Activated T-cell treated with anti-CD3 and anti-CD28 coated beads, Interleukin-2, amount 50 U/mL, for 4 hours (primary cell): ENCODE data around the gene WDR53. TPM values are rescaled to one million over a fixed set of nuclear protein-coding genes. Genes with fewer than 3 reads are reported as not detected.
A peak's percentile ranks its signal among the peaks of the same experiment; 100 is the strongest.
"Not testable (repeated sequence)": the region's sequence is repeated elsewhere in the genome, so short reads cannot be mapped to it uniquely, and the experiment has no call there.

Source experiments
- ATAC-seq, 2 donors: fragments of 200-7000 bp; cut with Tn5 transposase; one replicate each; pipeline ENCODE4 v1.10.0; 2021
- DNase-seq: peaks from one replicate; pipeline ENCODE4 v3.0.0-alpha.2; 2020
- H3K27me3 Mint-ChIP-seq: one replicate; pipeline ENCODE4 v1.8.0; 2021; ENCODE audit warnings: low read depth, mixed read lengths
- H3K36me3 Mint-ChIP-seq: one replicate; pipeline ENCODE4 v1.8.0; 2022; ENCODE audit warnings: mixed read lengths; ENCODE audit not compliant: insufficient read depth
- H3K4me1 Mint-ChIP-seq: one replicate; pipeline ENCODE4 v1.8.0; 2021; ENCODE audit warnings: low read depth, mixed read lengths
- H3K4me3 Mint-ChIP-seq: one replicate; pipeline ENCODE4 v1.8.0; 2021; ENCODE audit warnings: mild to moderate bottlenecking, moderate library complexity, mixed read lengths
- H3K9me3 Mint-ChIP-seq: one replicate; pipeline ENCODE4 v1.8.0; 2021; ENCODE audit warnings: mixed read lengths
- total RNA-seq, 3 donors: library from RNA; stranded (reverse); gene quantifications; one replicate each; pipeline ENCODE4 v1.2.1, GENCODE V29; 2021

The WDR53 gene
- total RNA-seq, 3 donors from 2014 or later, result 21.5 to 27.1 (median 22.9) TPM

DNA sequence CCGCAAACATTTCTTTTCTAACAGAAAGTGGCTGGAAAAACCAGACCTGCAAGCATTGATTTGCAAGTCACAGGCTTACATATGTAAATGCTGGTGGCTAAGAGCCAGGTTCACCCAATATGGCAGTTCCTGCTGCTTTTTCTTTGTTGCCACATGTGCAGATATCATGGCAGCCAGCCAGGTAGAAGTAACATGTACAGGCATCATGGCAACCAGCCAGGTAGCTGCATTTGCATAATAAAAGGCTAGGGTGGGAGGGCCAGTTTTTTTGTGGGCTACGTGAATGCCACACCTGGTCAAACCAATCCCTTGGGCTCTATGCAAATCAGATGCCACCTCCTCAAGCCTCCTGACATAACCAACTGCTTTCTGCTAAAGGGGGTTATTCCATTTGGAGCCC, 50.4 kb downstream of the WDR53 start:
- Mint-ChIP-seq H3K27me3 (no peaks in the 10 kb centered on the region), H3K4me1 (no peaks in the 10 kb centered on the region), H3K4me3 (no peak overlapping the region), H3K9me3 (peaks cover 36% of the 10 kb centered on the region), H3K36me3 (peaks cover 2% of the 10 kb centered on the region)
- no peak for DNase-seq
- ATAC-seq, result no peak

DNA sequence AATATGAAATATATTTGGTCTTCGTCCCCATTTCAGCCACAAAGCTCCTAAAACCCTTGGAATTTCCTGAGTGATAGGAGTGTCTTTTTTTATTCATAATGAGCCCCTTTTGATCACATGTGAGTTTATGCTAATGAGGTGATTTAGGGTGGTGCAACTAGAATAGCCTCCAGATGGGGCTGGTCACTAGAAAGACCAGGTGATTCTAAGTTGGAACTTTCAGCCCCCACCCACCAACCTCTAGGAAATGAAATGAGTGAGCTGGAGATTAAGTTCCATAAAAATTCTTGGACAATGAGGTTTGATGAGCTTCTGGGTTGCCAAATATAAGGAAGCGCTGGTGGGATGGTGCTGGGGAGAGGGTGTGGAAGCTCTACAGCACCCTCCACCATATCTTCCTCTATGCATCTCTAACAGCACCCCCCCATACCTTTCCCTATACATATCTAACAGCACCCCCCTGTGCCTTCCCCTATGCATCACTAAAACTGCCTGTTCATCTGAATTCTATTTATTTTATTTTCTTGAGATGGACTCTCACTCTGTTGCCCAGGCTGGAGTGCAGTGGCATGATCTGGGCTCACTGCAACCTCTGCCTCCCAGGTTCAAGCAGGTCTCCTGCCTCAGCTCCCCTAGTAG, 51.1 kb downstream of the WDR53 start:
- H3K27me3 Mint-ChIP-seq, result no peaks in the 10 kb centered on the region

DNA sequence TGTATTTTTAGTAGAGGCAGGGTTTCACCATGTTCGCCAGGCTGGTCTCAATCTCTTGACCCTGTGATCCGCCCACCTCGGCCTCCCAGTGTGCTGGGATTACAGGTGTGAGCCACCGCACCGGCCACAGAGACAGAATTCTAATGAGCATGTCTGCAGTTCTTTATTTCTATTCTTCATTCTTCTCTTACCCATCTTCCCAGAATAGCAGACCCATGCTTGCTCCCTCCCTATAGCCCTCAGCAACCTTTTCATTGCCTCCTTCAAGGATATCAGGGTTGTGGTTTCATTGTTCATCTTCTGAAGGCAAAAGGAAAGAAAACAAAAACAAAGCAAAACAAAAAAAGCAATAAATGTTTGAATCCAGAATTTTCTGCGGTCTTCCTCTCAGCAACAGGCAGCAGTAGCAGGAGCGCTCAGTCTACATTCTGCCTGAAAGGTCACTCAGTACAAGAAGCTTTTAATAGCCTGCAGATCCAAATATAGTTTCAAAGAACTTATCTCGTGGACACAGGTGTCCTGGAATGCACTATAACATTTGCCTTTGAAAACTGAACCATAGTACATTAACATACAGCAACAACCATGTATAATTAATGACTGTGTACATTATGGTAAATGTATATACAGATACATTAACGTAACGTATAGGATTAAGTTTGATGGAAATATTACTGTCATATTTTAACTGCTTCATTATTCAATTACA, 53.3 kb downstream of the WDR53 start, which contains the start of gene SMCO1:
SMCO1 (minus strand) TSS at position 434 of the 709 bp plus-strand sequence; CDS start at position 297, 137 bp downstream.
- no peaks in the 10 kb centered on the region for H3K27me3 Mint-ChIP-seq
- no peak within 1 kb of the TSS for H3K4me3 Mint-ChIP-seq
- peaks cover 15% of the 10 kb centered on the region for H3K9me3 Mint-ChIP-seq
- DNase-seq, result no peak
- no peak for ATAC-seq
- H3K4me1 Mint-ChIP-seq, result no peaks in the 10 kb centered on the region
- no peaks in the 10 kb centered on the region for H3K36me3 Mint-ChIP-seq

More for the DNA sequence above, 51.1 kb downstream of the WDR53 start:
- H3K4me3 Mint-ChIP-seq, result no peak overlapping the region
- peaks cover 2% of the 10 kb centered on the region for H3K36me3 Mint-ChIP-seq
- DNase-seq, result no peak
- H3K4me1 Mint-ChIP-seq, result no peaks in the 10 kb centered on the region
- no peak for ATAC-seq
- peaks cover 33% of the 10 kb centered on the region for H3K9me3 Mint-ChIP-seq

DNA sequence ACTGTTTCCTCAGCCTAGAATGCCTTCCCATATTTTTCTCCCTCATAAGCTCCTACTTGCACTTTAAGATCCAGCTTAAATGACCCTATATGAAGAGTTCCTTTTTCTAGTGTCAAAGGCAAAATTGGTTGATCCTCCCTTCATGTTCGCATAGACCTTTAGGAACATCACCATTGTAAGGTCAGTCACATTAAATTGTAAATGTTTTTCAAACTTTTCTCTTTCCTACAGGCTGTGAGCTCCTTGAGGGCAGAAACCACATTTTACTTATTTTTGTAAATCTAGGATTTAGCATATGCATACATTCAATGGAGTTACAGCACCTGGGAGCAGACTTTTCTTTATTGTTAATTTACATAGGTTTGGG, 54.0 kb downstream of the WDR53 start:
- Mint-ChIP-seq H3K36me3 (no peaks in the 10 kb centered on the region), H3K4me1 (no peaks in the 10 kb centered on the region), H3K27me3 (no peaks in the 10 kb centered on the region), H3K9me3 (peaks cover 8% of the 10 kb centered on the region), H3K4me3 (no peak overlapping the region)
- ATAC-seq, result no peak
- DNase-seq, result no peak

DNA sequence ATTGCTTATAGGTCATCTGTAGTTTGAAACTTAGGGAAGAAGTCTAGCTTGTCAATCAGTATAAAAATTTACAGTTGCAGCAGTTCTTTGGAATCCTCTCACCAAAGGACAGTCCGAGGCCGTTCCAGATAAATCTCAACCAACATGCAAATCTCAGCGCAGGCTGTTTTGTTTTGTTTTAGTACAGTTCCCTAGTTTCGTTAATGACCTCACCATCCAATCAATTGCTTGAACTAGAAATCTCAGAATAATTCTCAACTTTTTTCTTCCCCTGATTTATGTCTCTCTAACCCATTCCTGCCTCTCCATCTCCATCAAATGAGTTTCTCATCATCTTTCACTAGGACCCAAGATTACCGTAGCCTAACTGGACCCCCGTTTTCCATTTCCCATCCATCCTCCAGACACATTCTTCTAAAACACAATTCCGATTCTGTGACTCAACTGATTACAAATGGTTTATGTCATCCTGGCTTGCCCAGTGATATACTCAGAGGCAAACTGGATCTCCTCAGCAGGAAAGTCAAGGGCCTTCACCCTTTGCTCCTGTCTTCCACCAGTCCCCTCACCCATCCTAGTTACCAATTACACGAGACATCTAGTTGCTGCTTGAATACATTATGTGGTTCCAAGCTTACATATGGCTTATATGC, 54.5 kb downstream of the WDR53 start:
- DNase-seq, result no peak
- no peak for ATAC-seq
- no peak overlapping the region for H3K4me3 Mint-ChIP-seq
- no peaks in the 10 kb centered on the region for H3K36me3 Mint-ChIP-seq
- peaks cover 4% of the 10 kb centered on the region for H3K9me3 Mint-ChIP-seq
- no peaks in the 10 kb centered on the region for H3K27me3 Mint-ChIP-seq
- H3K4me1 Mint-ChIP-seq, result no peaks in the 10 kb centered on the region

DNA sequence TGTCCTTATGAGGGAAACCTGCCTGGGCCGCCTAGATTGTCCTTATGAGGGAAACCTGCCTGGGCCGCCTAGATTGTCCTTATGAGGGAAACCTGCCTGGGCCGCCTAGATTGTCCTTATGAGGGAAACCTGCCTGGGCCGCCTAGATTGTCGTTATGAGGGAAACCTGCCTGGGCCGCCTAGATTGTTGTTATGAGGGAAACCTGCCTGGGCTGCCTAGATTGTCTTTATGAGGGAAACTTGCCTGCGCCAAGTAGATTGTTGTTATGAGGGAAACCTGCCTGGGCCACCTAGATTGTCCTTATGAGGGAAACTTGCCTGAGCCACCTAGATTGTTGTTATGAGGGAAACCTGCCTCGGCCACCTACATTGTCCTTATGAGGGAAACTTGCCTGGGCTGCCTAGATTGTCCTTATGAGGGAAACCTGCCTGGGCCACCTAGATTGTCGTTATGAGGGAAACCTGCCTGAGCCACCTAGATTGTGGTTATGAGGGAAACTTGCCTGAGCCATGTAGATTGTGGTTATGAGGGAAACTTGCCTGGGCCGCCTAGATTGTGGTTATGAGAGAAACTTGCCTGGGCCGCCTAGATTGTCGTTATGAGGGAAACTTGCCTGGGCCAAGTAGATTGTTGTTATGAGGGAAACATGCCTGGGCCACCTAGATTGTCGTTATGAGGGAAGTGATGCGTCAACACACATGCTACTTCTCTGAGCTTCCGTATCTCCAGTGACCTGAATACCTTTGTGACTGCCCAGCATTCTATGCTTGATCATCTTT, 56.5 kb downstream of the WDR53 start:
- ATAC-seq, H3K36me3 Mint-ChIP-seq, H3K4me3 Mint-ChIP-seq, H3K4me1 Mint-ChIP-seq, H3K9me3 Mint-ChIP-seq, H3K27me3 Mint-ChIP-seq, DNase-seq: not testable (repeated sequence)

DNA sequence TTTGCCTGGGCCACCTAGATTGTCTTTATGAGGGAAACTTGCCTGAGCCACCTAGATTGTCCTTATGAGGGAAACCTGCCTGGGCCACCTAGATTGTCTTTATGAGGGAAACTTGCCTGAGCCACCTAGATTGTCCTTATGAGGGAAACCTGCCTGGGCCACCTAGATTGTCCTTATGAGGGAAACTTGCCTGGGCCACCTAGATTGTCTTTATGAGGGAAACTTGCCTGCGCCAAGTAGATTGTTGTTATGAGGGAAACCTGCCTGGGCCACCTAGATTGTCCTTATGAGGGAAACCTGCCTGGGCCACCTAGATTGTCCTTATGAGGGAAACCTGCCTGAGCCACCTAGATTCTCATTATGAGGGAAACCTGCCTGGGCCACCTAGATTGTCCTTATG, 57.2 kb downstream of the WDR53 start:
- not testable (repeated sequence) for H3K4me1 Mint-ChIP-seq, H3K4me3 Mint-ChIP-seq, H3K27me3 Mint-ChIP-seq, H3K36me3 Mint-ChIP-seq, DNase-seq, ATAC-seq, H3K9me3 Mint-ChIP-seq

DNA sequence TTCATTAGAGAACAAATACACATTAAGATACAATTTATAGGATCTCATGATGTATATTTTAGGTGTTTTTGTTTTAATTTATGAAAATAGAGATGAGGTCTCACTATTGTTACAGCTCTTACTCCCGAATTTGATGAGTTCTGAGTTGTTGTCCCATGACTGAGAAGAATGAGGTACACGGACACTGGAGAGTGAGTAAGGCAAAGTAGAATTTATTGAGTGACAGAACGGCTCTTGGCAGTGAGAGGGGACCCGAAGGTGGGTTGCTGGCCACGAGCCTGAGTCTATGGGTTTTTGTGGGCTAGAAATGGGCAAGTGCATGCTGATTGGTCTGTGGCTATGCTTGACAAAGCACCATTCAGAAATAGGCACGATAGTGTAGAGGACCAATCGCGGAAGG, 61.7 kb downstream of the WDR53 start:
- H3K4me3 Mint-ChIP-seq, result no peak overlapping the region
- ATAC-seq (no peak), DNase-seq (no peak)
- peaks cover 8% of the 10 kb centered on the region for H3K9me3 Mint-ChIP-seq
- H3K4me1 Mint-ChIP-seq, result peaks cover 2% of the 10 kb centered on the region
- no peaks in the 10 kb centered on the region for H3K27me3 Mint-ChIP-seq
- peaks cover 3% of the 10 kb centered on the region for H3K36me3 Mint-ChIP-seq

DNA sequence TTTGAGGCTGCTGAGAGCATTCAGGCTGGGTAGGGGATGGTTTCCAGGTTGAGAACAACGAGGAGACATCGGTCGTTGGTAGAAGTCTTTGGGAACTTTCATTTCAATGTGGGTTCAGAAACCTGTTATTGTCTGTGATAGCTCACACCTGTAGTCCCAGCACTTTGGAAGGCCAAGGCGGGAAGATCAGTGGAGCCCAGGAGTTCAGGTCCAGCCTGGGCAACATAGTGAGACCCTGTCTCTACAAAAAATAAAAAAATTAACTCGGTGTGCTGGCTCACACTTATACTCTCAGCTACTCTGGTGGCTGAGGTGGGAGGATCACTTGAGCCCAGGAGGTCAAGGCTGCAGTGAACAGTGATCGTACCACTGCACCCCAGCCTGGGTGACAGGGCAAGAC, 63.8 kb downstream of the WDR53 start:
- no peaks in the 10 kb centered on the region for H3K27me3 Mint-ChIP-seq
- DNase-seq (no peak), ATAC-seq (no peak)
- peaks cover 18% of the 10 kb centered on the region for H3K4me1 Mint-ChIP-seq
- peaks cover 9% of the 10 kb centered on the region for H3K36me3 Mint-ChIP-seq
- H3K4me3 Mint-ChIP-seq, result peak overlapping the region; percentile 5
- H3K9me3 Mint-ChIP-seq, result peaks cover 8% of the 10 kb centered on the region

Other genes with a start within 250 kb of the WDR53 start
- gene TM4SF19, start 230.2 kb downstream of the WDR53 start, total RNA-seq, result not detected
- 10 to 100 TPM; 33.7 to 35.2 (median 34.7) TPM for gene UBXN7, start 136.1 kb downstream of the WDR53 start, total RNA-seq
- 10 to 100 TPM; 20.9 to 22.4 (median 21.8) TPM for gene RNF168, start 64.8 kb downstream of the WDR53 start, total RNA-seq
- gene SMCO1, start 53.2 kb downstream of the WDR53 start, total RNA-seq, result not detected
- 10 to 100 TPM; 20.3 to 21.4 (median 21.4) TPM for gene FBXO45, start 106 bp upstream of the WDR53 start, total RNA-seq
- 10 to 100 TPM; 16.2 to 18.5 (median 18.5) TPM for gene NRROS, start 71.1 kb upstream of the WDR53 start, total RNA-seq
- 1 to 10 TPM; 3.4 to 4.3 (median 3.6) TPM for gene CEP19, start 143.7 kb upstream of the WDR53 start, total RNA-seq
- 10 to 100 TPM; 26.7 to 28.9 (median 27.9) TPM for gene PIGX, start 143.8 kb upstream of the WDR53 start, total RNA-seq
- gene PAK2, start 171.3 kb upstream of the WDR53 start, total RNA-seq, result 10 to 100 TPM; 60.1 to 71.1 (median 65.8) TPM